Central memory CD8-positive, alpha-beta T cell (primary cell): ENCODE data around the gene LFNG.
A peak's percentile ranks its signal among the peaks of the same experiment; 100 is the strongest.

Experiments used
- ATAC-seq: fragments of 150-1000 bp; cut with Tn5 transposase; replicated peaks from 2 replicates; pipeline ENCODE4 v1.10.0; 2022; ENCODE audit warnings: mild to moderate bottlenecking, moderate FRiP score, moderate number of reproducible peaks; ENCODE audit not compliant: poor library complexity, severe bottlenecking; ENCODE audit errors: extremely low read depth
- DNase-seq, 2 donors: peaks; one replicate each; pipeline ENCODE4 v3.0.0; 2021; ENCODE audit warnings: low spot score in 2 of 2
- H3K27ac Mint-ChIP-seq: one replicate; pipeline ENCODE4 v1.8.0; 2022; ENCODE audit warnings: low read depth, mild to moderate bottlenecking, moderate library complexity, mixed read lengths
- H3K27me3 Mint-ChIP-seq: one replicate; pipeline ENCODE4 v1.8.0; 2022; ENCODE audit warnings: mixed read lengths
- H3K36me3 Mint-ChIP-seq: one replicate; pipeline ENCODE4 v1.8.0; 2022; ENCODE audit warnings: mild to moderate bottlenecking, moderate library complexity, mixed read lengths; ENCODE audit not compliant: insufficient read depth
- H3K4me1 Mint-ChIP-seq: one replicate; pipeline ENCODE4 v1.8.0; 2022; ENCODE audit warnings: mixed read lengths
- H3K4me3 Mint-ChIP-seq: one replicate; pipeline ENCODE4 v1.8.0; 2022; ENCODE audit warnings: mild to moderate bottlenecking, moderate library complexity, mixed read lengths
- H3K9me3 Mint-ChIP-seq: one replicate; pipeline ENCODE4 v1.8.0; 2022; ENCODE audit warnings: mixed read lengths

Gene LFNG

DNA sequence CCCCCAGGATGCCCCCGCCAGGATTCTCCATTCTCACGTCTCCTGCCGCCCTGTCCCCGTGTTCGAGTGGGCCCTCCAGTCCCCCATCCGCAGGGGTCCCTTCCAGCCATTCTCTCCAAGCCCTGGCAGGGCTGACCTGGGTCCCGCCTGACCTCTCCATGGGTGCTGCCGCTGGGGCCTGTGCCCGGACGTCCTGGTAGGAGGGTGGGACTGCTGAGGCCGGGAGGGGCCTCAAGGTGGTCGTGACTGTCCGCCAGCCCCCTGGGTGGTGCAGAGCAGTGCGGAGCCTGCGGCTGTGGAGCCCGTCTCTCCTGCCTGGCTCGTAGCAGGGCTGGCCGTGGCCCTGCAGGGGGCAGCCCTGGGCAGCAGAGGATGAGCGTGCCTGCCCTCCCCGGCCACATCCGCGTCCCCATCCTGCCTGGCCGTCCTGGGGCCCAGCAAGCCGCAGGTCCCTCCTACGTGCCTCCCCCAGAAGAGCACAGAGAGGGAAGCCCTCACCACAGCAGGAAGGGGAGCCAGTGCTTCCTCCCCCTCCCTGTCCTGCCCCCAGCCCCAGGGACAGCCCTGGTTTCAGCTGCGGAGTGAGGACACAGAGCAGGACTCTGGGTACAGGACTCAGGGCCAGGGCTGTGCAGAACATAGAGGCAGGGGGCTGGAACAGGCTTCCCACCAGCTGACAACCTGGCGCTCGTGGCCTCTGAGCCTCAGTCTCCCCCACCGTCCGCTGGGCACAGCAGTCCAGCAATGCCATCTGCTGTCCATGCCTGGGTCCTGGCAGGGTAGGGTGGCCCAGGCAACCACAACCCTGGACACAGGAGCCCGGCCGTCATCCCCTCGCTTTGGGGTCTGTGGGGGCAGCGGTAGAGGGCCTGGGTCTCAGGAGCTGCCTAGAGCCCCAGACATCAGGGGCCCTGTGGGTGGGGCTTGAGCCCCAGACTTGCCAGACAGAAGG lies 41.9 kb upstream of the LFNG start:
- Mint-ChIP-seq H3K9me3 (peaks cover 1% of the 10 kb centered on the region), H3K4me1 (no peaks in the 10 kb centered on the region), H3K27me3 (no peaks in the 10 kb centered on the region), H3K4me3 (no peak overlapping the region), H3K27ac (no peak overlapping the region), H3K36me3 (peaks cover 3% of the 10 kb centered on the region)
- DNase-seq (peak; percentile 37 to 41), ATAC-seq (peak; percentile 80)

DNA sequence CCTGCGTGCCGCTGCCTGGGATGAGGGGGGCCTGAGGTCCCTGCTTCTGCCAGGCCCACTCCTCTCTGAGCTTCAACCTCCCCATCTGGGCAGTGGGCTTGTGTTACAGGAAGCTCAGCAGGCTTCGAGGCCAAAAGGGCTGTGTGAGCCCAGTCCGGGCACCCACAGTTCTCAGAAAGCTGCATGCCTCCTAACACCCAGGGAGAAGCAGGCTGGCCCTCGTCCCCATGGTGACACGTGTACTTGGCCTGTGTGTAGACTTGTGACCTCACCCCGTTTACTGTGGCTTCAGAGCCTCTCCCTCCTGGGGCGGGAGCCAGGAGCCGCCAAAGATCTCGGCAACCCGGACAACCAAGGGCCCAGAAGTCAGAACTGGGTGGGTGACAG lies 41.2 kb upstream of the LFNG start:
- H3K27ac Mint-ChIP-seq: no peak overlapping the region
- no peak overlapping the region for H3K4me3 Mint-ChIP-seq
- ATAC-seq (no peak), DNase-seq (no peak)
- H3K36me3 Mint-ChIP-seq: peaks cover 2% of the 10 kb centered on the region
- H3K9me3 Mint-ChIP-seq: peaks cover 5% of the 10 kb centered on the region
- no peaks in the 10 kb centered on the region for H3K27me3 Mint-ChIP-seq
- no peaks in the 10 kb centered on the region for H3K4me1 Mint-ChIP-seq

DNA sequence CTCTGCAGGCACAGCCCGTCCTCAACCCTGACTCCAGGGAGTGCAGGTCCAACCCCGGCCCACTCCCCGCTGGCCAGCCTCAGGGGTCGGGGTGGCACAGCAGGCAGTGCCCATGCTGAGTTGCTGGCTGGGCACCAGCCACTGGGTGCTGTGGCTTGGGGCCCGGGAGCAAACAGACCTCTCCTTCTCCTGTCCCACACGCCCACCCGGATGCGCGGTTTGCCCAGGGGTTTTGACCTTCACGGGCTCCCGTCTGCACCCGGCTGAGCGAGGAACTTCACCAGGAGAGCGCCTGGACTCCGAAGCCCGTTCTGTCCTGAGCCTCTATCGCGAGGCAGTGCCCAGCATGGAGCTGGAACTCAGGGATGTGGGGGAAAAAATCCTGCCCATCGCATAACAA lies 40.8 kb upstream of the LFNG start:
- H3K9me3 Mint-ChIP-seq: peaks cover 5% of the 10 kb centered on the region
- no peaks in the 10 kb centered on the region for H3K27me3 Mint-ChIP-seq
- H3K36me3 Mint-ChIP-seq: peaks cover 2% of the 10 kb centered on the region
- H3K4me3 Mint-ChIP-seq: no peak overlapping the region
- H3K27ac Mint-ChIP-seq: no peak overlapping the region
- H3K4me1 Mint-ChIP-seq: no peaks in the 10 kb centered on the region
- no peak for ATAC-seq
- DNase-seq: no peak

DNA sequence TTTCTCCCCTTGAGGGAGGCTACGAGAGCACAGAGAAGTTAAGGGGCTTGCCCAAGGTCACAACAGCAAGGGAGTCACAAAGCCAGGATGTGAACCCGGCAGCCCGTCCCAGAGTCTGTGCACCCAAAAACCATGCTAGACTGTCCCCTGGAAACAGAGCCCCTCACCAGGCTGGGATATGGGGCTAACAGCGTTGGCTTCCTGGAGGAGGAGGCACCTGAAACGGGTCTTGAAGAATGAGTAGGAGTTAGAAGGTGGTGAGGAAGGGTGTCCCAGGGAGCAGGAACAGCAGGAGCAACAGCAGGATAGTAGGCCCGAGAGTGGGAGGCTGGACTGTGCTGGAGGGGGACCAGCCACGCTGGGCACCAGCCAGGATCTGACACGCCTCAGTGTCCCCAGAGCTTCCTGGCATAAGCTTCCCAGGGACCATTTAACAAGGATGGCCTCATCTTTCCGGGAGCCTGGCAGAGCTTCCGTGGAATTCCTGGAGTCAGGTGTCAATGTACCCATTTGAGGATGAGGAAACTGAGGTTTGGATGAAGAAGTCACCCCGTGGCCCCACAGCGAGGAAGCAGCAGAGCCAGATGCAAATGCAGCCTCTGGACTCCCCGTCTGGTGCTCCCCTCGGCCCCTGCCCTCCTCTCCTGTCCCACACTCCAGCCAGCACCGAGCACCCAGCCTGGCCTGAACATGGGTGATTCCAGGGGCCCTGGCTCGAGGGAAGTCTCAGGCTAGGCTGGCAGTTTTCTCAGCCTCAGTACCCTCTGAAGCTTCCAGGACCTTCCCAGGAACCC lies 40.1 kb upstream of the LFNG start:
- ATAC-seq (no peak), DNase-seq (no peak)
- H3K36me3 Mint-ChIP-seq: peaks cover 2% of the 10 kb centered on the region
- H3K9me3 Mint-ChIP-seq: peaks cover 5% of the 10 kb centered on the region
- H3K27ac Mint-ChIP-seq: no peak overlapping the region
- no peaks in the 10 kb centered on the region for H3K4me1 Mint-ChIP-seq
- no peaks in the 10 kb centered on the region for H3K27me3 Mint-ChIP-seq
- no peak overlapping the region for H3K4me3 Mint-ChIP-seq

DNA sequence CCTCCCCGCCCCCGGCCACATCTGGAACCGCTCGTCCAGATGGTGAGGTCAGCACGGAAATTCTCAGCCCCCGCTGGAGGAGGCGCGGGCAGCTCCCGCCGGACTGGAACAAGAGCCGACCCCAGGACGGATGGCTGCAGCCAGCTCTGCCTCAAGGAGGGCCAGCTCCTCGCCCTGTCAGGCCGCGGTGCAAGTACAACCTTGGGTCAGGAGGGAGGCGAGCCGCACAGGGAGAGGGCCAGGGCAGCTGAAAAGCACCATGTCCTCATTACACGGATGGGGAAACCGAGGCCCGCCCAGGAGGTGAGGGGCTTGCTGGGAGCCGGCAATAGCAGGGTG lies 39.5 kb upstream of the LFNG start:
- no peak for ATAC-seq
- no peak overlapping the region for H3K4me3 Mint-ChIP-seq

DNA sequence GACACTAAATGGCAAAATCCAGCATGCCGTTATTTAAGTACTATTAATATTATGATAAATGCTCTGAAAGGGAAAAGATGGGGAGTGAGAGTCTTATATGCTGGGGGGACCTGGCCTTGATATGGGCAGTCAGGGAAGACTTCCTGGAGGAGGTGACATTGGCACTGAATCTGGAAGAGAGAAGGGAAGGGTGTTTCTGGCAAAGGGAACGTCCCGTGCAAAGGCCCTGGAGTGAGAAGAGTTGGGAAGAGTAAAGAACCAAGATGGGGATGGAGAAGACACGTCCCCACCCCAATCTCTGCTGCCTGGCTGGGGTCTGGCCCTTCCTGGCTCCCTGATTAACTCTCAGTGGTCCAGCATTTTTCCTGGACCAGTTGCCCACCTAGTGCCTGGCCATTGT lies 38.4 kb upstream of the LFNG start:
- H3K4me3 Mint-ChIP-seq: no peak overlapping the region
- H3K9me3 Mint-ChIP-seq: peaks cover 5% of the 10 kb centered on the region
- no peaks in the 10 kb centered on the region for H3K4me1 Mint-ChIP-seq
- DNase-seq (no peak), ATAC-seq (no peak)
- no peaks in the 10 kb centered on the region for H3K27me3 Mint-ChIP-seq
- peaks cover 3% of the 10 kb centered on the region for H3K36me3 Mint-ChIP-seq
- H3K27ac Mint-ChIP-seq: no peak overlapping the region

More for the DNA sequence above, 39.5 kb upstream of the LFNG start:
- H3K9me3 Mint-ChIP-seq: peaks cover 5% of the 10 kb centered on the region
- no peaks in the 10 kb centered on the region for H3K4me1 Mint-ChIP-seq
- peaks cover 3% of the 10 kb centered on the region for H3K36me3 Mint-ChIP-seq
- no peak for DNase-seq
- H3K27ac Mint-ChIP-seq: no peak overlapping the region
- no peaks in the 10 kb centered on the region for H3K27me3 Mint-ChIP-seq

DNA sequence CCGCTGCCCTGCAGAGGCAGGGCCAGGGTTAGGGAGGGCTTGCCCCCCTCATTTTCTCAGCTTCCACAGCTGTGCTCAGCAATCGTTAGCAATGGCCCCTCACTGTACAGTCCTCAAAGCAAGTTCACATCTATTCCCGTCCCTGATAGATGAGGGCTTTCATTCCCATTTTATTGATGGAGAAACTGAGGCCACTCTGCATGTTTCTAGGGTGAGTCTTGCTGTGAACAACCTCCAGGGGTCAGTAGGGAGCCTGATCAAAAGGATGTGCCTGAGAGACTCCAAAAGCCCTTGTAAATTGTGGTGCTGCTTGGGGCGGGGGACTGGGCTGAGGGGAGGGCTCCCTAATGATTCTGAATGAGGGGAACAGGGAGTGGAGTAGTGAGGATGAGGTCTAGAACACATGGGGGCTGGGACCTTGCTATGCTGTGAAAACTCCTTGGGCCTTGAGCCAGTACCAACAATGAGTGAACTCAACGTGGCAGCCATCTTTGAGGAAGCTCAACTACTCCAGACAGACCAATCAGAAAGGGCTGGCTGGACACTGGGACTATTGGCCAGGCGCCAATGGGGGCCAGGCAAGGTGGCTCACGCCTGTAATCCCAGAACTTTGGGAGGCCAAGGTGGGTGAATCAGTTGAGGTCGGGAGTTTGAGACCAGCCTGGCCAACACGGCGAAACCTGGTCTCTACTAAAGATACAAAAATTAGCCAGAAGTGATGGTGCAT lies 36.7 kb upstream of the LFNG start:
- no peaks in the 10 kb centered on the region for H3K4me1 Mint-ChIP-seq
- no peak overlapping the region for H3K27ac Mint-ChIP-seq
- H3K4me3 Mint-ChIP-seq: no peak overlapping the region
- H3K9me3 Mint-ChIP-seq: peaks cover 5% of the 10 kb centered on the region
- ATAC-seq (no peak), DNase-seq (no peak)
- peaks cover 3% of the 10 kb centered on the region for H3K36me3 Mint-ChIP-seq
- no peaks in the 10 kb centered on the region for H3K27me3 Mint-ChIP-seq

DNA sequence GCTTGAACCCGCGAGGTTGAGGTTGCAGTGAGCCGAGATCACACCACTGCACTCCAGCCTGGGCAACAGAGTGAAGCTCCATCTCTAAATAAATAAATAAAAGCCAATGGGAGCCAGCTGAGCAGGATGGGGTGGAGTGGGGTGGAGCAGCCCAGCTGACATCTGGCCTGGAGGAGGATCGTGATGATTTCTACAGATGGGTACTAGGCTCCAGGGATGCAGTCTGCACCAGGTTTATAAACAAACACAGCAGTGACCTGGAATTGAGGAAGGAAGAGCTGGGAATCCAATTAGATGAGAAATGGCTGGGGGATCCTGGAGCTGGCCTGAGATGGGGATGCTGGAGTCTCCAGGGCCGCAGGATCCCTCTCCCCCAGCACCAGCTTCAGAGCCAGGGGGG lies 36.1 kb upstream of the LFNG start:
- Mint-ChIP-seq H3K36me3 (peaks cover 3% of the 10 kb centered on the region), H3K27me3 (peaks cover 3% of the 10 kb centered on the region), H3K4me1 (no peaks in the 10 kb centered on the region), H3K4me3 (no peak overlapping the region), H3K9me3 (peaks cover 5% of the 10 kb centered on the region), H3K27ac (no peak overlapping the region)
- ATAC-seq: no peak
- DNase-seq: no peak

DNA sequence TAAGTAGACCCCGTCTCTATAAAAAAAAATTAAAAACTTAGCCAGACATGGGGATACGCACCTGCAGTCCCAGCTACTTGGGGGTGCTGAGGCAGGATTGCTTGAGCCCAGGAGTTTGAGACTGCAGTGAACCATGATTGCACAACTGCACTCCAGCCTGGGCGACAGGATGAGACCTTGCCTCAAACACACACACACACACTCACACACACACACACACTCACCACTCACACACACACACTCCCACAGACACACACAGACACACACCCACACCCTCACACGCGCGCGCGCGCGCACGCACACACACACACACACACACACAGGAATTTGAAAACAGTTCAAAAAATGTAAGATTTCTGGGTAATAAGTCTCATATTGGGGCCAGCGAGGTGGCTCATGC lies 34.7 kb upstream of the LFNG start:
- Mint-ChIP-seq H3K4me3 (no peak overlapping the region), H3K36me3 (peaks cover 5% of the 10 kb centered on the region), H3K27ac (no peak overlapping the region), H3K4me1 (no peaks in the 10 kb centered on the region), H3K9me3 (peaks cover 5% of the 10 kb centered on the region), H3K27me3 (peaks cover 12% of the 10 kb centered on the region)
- DNase-seq: no peak
- no peak for ATAC-seq

DNA sequence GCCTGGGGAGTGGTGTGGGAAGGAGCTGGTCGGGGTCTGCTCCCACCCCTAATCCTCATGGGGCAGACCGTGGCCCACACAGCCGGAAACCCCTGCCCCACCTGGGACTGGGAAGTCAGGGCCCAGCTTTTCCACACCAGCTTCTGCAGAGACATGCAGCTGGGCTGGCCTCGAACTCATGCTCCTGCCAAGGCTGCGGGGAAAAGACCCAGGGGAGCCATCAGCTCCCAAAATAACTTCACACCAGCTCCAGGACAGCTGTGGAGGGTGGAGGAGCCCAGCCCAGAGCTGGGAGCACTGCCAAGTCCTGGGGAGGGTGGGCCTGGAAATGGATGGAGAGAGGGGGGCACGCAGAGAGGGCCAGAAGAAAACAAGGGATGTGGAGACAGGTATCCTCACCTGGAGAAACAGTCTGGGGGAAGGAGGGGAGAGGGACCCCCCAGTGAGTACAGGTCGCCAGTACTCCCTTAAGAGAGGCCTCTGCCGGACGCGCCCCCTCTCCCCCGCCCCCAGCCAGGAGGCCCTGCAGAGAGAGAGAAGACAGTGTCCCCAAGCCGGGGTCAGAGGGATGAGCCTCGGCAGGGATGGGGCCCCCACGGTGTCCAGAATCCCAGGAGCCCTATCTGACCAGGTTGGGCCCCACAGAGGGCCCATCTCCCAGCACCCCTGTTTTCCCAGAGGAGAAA lies 31.8 kb upstream of the LFNG start:
- peak overlapping the region; percentile 26 for H3K27ac Mint-ChIP-seq
- no peak overlapping the region for H3K4me3 Mint-ChIP-seq
- ATAC-seq (no peak), DNase-seq (no peak)
- H3K4me1 Mint-ChIP-seq: no peaks in the 10 kb centered on the region
- H3K36me3 Mint-ChIP-seq: peaks cover 10% of the 10 kb centered on the region
- H3K27me3 Mint-ChIP-seq: peaks cover 12% of the 10 kb centered on the region
- H3K9me3 Mint-ChIP-seq: peaks cover 4% of the 10 kb centered on the region

DNA sequence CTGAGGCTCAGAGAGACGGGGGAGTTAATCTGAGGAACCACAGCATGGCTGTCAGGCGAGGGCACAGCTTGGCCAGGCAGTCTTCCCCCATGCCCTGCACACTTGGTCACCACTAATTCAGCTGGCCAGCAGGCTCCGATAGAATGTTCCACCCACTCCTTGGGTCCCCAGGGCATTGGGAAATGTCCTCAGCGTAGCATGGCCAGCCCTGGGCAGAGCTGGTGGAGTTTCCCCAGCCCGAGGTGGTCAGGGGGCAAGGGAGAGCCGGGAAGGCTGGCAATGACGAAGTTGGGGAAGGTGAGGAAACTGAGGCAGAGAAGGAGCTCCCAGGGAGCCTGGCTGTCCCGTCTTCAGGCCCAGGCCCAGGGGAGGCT lies 31.3 kb upstream of the LFNG start:
- Mint-ChIP-seq H3K36me3 (peaks cover 10% of the 10 kb centered on the region), H3K4me3 (no peak overlapping the region), H3K4me1 (no peaks in the 10 kb centered on the region), H3K27me3 (peaks cover 12% of the 10 kb centered on the region), H3K27ac (no peak overlapping the region), H3K9me3 (no peaks in the 10 kb centered on the region)
- DNase-seq (no peak), ATAC-seq (no peak)

DNA sequence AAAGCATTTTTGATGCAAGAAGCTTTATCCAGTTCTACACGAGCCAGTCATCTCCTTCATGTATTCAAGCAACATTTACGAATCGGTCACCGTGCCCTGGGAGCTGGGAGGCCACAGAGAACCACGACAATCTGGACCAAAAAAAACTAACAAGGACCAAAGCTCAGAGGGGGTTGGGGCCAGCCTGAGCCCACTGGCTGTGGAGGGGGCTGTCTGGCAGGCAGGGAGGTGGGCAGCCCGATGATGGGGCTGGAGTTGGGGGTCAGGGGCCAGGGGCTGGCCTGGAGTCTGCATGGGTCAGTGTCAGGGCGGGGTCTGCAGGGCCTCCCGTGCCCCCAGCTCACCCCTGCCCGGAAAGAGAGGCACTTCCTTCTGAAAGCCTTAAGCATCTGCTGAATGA lies 30.9 kb upstream of the LFNG start:
- no peaks in the 10 kb centered on the region for H3K4me1 Mint-ChIP-seq
- ATAC-seq (no peak), DNase-seq (no peak)
- peaks cover 12% of the 10 kb centered on the region for H3K27me3 Mint-ChIP-seq
- H3K27ac Mint-ChIP-seq: no peak overlapping the region
- no peaks in the 10 kb centered on the region for H3K9me3 Mint-ChIP-seq
- H3K4me3 Mint-ChIP-seq: no peak overlapping the region
- H3K36me3 Mint-ChIP-seq: peaks cover 10% of the 10 kb centered on the region
